GM10266 (cell line): ENCODE measurements around the gene KRT74.
"Not testable (repeated sequence)": the region's sequence is repeated elsewhere in the genome, so short reads cannot be mapped to it uniquely, and the experiment has no call there.

Experiments used
- DNase-seq: peaks from one replicate; pipeline ENCODE4 v3.0.0; 2012; ENCODE audit errors: extremely low spot score
- TF ChIP-seq, protein P1 (sequence below): IDR thresholded peaks from 2 replicates; pipeline ENCODE4 v1.5.1; 2012; ENCODE audit warnings: mild to moderate bottlenecking, low read depth; ENCODE audit not compliant: control insufficient read depth, insufficient read depth; ENCODE audit errors: missing control alignments

KRT74 gene

DNA sequence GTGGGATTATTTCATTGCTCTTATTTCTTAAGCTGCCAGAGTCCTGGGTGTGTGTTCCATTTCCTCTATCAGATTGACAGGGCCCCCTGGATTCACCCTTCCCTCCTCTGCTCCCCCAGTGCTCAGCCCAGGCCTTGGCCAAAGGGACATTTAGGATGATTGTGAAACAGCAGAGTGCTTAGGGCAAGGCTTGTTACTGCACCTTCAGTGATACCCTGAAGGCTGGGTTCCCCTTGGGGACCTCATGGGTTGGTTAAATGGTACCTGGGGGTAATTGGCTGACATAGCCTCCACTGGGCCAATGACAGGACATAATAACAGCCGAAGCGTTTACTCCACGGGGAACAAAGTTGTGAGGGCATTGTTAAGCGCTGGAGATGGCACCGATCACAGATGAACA, 28.9 kb upstream of the KRT74 start:
- no peak for DNase-seq
- TF ChIP-seq, protein P1, sequence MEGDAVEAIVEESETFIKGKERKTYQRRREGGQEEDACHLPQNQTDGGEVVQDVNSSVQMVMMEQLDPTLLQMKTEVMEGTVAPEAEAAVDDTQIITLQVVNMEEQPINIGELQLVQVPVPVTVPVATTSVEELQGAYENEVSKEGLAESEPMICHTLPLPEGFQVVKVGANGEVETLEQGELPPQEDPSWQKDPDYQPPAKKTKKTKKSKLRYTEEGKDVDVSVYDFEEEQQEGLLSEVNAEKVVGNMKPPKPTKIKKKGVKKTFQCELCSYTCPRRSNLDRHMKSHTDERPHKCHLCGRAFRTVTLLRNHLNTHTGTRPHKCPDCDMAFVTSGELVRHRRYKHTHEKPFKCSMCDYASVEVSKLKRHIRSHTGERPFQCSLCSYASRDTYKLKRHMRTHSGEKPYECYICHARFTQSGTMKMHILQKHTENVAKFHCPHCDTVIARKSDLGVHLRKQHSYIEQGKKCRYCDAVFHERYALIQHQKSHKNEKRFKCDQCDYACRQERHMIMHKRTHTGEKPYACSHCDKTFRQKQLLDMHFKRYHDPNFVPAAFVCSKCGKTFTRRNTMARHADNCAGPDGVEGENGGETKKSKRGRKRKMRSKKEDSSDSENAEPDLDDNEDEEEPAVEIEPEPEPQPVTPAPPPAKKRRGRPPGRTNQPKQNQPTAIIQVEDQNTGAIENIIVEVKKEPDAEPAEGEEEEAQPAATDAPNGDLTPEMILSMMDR, result no peak

DNA sequence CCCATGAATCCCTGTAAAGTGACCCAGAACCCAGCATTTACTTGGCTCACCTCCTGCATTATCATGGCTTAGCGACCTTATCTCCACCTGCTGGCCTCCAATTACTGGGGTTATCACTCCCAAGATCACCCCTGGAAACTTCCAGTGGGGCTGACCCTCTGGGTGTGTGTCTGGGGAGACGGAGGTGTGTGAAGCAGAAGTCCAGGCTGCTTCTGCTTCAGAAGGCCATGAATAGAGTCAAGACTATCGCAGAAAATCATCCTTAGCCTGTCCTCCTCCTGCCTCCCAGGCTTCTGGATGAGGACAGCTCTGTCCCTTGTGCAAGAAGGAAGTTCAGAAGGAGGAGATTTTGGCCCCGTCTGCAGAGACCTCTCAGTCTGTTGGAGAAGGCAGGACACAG, 28.0 kb upstream of the KRT74 start:
- TF ChIP-seq, protein P1, result no peak
- no peak for DNase-seq

DNA sequence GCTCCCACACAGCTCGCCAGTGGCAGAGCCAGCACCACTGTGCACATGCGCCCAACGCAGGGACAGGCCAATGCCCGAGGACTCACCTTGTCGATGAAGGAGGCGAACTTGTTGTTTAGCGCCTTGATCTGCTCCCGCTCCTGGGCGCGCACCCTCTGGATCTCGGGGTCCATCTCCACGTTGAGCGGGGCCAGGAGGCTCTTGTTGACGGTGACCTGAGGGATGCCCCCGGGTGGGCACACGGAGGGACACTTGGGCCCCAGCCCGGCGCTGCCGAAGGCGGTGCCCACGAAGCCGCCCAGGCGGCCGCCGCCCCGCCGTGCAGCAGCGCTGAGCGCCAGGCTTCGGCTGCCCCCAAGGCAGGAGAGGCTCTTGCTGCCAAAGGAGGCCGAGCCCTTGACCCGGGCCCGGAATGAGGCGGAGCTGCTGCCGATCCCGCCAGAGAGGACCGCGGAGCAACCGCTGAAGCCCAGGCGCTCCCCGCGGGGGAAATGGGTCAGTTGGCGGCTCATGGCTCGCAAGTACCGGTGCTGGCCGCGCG, 27.4 kb upstream of the KRT74 start, which contains the start of gene KRT72:
TSS of gene KRT72 (minus strand) at position 523 of the 541 bp plus-strand sequence. CDS start at position 512, 11 bp downstream.
- TF ChIP-seq, protein P1, result no peak
- no peak for DNase-seq

DNA sequence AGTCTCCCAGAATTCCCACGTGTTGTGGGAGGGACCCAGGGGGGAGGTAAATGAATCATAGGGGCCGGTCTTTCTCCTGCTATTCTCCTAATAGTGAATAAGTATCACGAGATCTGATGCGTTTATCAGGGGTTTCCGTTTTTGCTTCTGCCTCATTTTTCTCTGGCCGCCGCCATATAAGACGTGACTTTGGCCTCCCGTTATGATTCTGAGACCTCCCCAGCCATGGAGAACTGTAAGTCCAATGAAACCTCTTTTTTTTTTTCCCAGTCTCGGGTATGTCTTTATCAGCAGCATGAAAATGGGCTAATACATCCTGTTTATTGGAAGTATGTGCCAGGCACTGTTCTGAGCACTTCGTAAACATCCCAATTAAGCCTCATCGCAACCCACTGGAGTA, 26.8 kb upstream of the KRT74 start:
- TF ChIP-seq, protein P1, result no peak
- no peak for DNase-seq

DNA sequence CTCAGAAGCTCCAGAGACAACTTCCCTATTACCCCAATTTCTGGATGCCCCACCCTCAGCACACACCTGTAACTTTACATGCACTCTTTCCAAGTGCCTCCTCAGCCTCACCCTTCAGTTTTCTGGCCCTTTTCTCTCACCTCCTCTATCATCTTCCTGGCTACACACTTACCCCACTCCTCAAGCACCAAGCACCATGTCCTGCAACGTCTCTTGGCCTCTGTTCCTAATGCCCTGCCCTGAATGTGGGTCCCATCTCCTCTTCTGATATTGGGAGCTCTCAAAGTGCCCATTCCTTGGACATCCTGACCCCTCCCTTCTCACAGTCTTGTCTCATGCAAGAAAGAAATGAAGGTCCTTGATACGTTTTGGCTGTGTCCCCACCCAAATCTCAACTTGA, 26.4 kb upstream of the KRT74 start:
- no peak for DNase-seq
- TF ChIP-seq, protein P1, result no peak

DNA sequence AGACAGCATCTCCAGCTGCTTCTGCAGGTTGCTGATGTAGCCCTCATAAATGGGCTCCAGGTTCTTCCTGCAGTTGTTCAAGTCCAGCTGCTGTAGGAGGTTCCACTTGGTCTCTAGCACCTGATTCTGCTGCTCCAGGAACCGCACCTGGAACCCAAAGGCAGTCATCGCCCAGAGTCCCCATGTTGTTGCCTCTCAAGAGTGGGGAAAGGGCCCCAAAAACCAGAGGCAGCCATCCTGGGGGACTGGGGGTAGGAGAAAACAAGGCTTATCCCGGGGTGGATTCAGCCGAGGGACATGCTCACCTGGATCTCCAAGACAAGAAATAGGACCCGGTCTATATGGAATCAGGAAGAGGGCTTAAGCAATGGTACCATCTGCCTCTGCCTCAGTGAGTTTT, 25.3 kb upstream of the KRT74 start:
- TF ChIP-seq, protein P1, result no peak

DNA sequence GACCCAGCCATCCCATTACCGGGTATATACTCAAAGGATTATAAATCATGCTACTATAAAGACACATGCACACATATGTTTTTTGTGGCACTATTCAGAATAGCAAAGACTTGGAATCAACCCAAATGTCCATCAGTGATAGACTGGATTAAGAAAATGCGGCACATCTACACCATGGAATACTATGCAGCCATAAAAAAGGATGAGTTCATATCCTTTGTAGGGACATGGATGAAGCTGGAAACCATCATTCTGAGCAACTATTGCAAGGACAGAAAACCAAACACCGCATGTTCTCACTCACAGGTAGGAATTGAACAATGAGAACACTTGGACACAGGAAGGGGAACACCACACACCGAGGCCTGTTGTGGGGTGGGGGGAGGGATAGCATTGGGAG, 20.6 kb upstream of the KRT74 start:
- DNase-seq, result not testable (repeated sequence)

More for the DNA sequence above, 25.3 kb upstream of the KRT74 start:
- DNase-seq, result no peak

DNA sequence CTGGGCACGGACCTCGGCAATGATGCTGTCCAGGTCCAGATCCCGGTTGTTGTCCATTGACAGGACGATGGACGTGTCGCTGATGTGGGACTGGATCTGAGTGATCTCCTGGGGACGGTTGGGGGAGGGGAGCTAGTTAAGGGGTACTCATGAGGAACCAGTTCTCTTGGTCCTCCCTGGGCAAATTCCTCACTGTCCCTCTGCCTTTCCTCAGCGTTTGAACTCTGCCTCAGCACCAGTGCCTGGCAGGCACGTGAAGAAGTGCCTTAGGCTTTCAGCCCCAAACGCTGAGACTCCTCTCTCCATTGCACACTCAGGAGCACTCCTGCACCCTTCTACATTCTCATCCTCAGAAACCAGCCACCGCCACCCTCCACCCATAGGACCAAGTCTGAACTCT, 17.9 kb upstream of the KRT74 start:
- TF ChIP-seq, protein P1, result no peak
- no peak for DNase-seq
